SH-SY5Y (cell line): ENCODE results near the gene DDX41.

Experiments
- GATA2 ChIP-seq: IDR thresholded peaks from 2 replicates; pipeline ENCODE4 v1.6.1; 2011; ENCODE audit warnings: mild to moderate bottlenecking, low read depth, low read length
- GATA3 ChIP-seq: IDR thresholded peaks from 2 replicates; pipeline ENCODE4 v1.6.1; 2011; ENCODE audit warnings: low read depth, mild to moderate bottlenecking, low read length, moderate library complexity

DNA sequence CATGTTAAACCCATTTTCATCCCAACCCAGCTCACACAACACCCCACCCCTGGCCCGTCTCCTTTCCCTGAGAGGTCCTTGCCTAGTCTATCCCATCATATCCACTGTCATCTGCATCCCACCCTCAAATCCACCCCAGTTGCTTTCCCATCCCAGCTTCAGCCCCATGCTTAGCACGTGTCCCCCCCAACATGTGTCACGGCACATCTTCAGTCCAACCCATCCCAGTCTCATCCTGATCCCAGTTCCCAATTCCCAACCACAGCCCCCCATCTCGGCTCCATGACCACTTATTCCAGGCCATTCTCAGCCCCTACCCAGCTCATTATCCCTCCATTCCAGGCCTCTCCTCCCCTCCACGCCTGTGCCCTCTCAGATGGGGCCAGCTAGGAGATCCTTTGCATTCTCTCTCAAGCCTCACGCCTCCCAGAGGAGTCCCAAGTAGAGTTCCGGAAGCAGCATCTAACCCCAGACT lies 42.7 kb downstream of the DDX41 start:
- TF ChIP-seq GATA2 (no peak), GATA3 (no peak)
